ENCODE results near the gene TRIM69.
A peak's percentile ranks its signal among the peaks of the same experiment; 100 is the strongest.
"Not testable (repeated sequence)": the region's sequence is repeated elsewhere in the genome, so short reads cannot be mapped to it uniquely, and the experiment has no call there.

Gene TRIM69

GRCh38 chr15:44716983-44717602 is 19.2 kb upstream of the TRIM69 start:
- no peak for DNase-seq

DNA sequence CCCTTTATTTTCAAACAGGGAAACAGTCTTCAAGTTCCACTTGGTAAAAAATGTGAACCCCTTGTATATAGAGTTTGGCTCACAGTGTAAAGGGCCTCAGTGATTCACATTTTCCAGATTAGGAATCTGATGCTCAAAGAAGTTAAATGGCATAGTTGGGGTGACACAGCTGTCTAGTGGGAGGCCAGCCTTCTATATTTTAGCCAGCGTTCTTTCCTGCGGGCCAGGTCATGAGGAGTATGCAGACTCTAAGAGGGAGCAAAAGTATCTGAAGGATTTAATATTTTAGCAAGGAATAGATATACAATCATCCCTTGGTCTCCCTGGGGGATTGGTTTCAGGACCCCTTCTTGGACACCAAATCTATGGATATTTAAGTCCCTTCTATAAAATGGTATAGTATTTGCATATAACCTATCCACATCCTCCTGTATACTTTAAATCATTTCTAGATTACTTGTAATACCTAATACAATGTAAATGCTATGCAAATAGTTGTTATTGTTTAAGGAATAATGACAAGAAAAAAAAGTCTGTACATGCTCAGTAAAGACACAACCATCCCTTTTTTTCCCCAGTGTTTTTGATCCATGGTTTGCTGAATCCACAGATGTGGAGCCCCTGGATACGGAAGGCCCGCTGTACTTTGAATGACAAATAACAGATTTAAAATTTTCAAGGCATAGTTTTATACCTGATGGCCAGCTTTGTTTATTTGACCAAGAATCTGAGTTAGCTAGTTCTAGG is 18.0 kb upstream of the TRIM69 start:
- DNase-seq = no peak

- no peak for DNase-seq
These were observed 17.4 kb upstream of the TRIM69 start for GRCh38 chr15:44718927-44719292.

GRCh38 chr15:44719293-44719999 is 16.9 kb upstream of the TRIM69 start:
- DNase-seq = peak; percentile 80

DNA sequence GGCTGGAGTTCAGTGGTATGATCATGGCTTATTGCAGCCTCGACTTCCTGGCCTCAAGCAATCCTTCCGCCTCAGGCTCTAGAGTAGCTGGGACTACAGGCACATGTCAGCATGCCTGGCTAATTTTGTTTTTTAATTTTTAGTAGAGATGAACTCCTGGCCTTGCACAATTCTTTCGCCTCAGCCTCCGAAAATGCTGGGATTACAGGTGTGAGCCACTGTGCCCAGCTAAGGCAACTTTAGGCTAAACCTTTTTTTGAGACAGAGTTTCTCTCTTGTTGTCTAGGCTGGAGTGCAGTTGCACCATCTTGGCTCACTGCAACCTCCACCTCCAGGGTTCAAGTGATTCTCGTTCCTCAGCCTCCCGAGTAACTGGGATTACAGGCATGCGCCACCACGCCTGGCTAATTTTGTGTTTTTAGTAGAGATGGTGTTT is 16.3 kb upstream of the TRIM69 start:
- DNase-seq = peak; percentile 65

GRCh38 chr15:44720460-44721176 is 15.7 kb upstream of the TRIM69 start:
- DNase-seq = no peak

DNA sequence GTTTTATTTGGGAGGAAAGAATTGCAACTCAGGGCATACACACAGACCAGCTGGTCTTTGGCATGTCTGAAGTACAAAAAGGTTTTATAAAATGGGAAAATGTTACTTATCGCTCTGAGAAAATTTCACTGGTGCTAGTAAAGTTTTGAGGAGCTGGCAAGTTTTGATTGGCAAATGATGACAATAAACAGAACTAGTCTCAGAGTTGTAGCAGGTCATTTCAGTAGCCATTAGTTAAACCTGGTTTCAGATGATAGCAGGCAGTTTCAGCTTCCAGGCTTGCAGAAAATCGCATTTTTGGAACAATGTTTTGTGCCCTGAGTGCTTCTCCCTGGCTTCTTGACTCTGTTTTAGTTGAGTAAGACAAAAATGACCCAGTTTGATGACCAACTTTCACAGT is 14.3 kb upstream of the TRIM69 start:
- DNase-seq = no peak

DNA sequence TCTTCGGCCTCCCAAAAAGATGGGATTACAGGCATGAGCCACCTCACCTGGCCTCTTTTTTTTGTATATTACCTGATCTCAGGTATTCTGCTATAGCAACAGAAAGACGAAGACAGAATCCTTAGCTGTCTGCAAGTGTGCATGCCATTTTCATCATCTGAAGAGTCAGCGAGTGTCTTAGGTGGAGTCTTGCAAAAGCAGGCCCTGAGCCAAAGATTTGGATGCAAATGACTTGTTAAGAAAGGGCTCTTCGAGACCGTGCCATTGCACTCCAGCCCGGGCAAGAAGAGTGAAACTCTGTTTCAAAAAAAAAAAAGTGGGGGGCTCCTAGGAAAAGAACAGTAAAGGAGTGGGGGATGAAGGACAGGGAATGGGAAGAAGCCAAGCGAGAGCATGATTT is 10.2 kb upstream of the TRIM69 start:
- no peak for DNase-seq

- peak; percentile 72 for DNase-seq
These were observed 9.5 kb upstream of the TRIM69 start for GRCh38 chr15:44726568-44727484.

- DNase-seq = peak; percentile 45
These were observed 8.7 kb upstream of the TRIM69 start for GRCh38 chr15:44727485-44728231.

DNA sequence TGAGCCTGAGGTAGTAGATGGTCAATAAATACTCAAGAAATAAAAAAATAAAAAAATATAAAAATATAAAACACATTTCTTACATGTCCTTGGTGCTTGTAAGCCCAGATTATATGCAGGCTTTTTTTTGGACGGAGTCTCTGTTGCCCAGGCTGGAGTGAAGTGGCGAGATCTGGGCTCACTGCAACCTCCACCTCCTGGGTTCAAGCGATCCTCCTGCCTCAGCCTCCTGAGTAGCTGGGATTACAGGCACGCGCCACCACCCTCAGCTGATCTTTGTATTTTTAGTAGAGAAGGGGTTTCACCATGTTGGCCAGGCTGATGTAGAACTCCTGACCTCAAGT is 8.1 kb upstream of the TRIM69 start:
- DNase-seq = not testable (repeated sequence)

GRCh38 chr15:44728576-44729407 is 7.5 kb upstream of the TRIM69 start:
- peak; percentile 96 for DNase-seq

GRCh38 chr15:44729408-44730127 is 6.8 kb upstream of the TRIM69 start:
- DNase-seq = peak; percentile 66

DNA sequence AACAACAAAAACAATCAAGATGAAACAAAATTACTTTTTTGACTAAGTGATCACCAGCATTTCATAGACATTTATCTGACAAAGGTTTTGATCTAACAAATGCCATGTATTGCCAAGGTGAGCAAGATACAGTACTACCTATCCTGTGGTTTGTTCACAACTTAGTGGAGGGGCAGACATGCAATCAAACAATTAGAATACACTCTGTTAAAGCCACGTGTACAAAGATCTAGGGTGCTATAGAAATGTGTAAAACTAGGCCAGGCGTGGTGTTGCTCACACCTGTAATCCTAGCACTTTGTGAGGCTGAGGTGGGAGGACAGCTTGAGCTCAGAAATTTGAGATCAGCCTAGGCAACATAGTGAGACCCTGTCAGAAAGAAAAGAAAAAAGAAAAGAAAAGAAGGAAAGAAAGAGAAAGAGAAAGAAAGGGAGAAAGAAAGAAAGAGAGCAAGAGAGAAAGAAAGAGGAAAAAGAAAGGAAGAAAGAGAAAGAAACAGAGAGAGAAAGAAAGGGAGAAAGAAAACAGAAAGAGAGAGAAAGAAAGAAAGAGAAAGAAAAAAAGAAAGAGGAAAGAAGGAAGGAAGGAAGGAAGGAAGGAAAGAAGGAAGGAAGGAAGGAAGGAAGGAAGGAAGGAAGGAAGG is 1.4 kb upstream of the TRIM69 start:
- no peak for DNase-seq

DNA sequence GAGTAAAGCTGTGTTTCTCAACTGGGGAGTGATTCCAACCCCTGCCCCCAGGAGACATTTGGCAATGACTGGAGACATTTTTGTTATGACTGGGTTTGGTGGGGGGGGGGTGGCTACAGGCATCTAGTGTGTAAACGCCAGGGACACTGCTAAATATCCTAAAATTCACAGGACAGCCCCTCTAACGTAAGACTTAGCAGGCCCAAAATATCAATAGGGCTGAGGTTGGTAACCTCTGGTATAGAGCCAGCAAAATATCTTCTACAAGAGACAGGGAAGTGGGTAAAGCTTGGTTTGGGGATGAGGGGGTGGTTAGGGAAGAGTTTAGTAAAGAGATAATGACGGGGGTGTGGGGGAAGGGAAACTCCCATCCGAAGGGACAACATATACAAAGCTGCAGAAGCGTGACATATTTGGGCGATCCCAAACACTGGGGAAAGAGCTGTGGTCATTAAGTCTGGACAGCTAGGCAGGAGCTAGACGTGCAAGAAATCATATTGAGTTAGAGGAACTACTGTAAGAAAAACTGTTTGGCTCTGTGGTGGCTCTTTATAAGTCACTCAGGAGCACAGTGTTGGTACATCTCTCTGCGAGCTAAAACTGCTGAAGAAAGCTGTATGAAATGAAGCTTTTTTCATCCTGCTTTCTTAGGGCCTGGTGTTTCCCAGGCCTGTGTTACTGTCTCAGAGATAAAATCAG is 697 bp upstream of the TRIM69 start:
- DNase-seq = peak; percentile 70

DNA sequence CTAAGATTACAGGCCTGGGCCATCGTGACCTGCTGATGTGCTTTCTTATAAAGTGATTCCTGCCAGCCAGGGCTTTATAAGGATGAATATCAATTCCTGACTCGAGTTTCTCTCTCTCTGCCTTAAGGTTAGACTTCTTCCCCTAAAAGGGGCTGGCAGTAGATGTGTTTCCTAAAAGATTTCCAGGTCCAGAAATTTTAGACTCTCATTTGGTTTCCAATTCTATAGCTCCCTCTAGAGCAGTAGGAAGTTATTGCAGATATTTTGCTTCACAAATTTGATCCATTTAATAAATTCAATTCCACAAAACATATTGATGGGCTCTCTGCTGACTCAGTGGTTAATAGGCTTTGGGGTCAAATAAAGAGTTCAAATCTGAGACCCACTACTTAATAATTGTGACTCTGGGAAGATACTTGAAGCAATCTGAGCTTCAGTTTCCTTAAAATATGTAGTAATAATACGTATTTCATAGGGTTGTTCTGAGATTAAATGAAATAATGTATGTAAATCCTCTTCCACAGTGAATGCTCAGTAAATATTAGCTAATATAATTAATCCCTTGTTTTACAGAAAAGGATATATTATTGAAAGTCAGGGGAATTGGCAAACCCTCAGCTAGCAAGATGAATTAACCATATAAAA is 2.1 kb downstream of the TRIM69 start:
- DNase-seq = no peak

GRCh38 chr15:44739222-44739847 is 3.0 kb downstream of the TRIM69 start:
- not testable (repeated sequence) for DNase-seq

- DNase-seq = not testable (repeated sequence)
These were observed 7.1 kb downstream of the TRIM69 start for GRCh38 chr15:44743454-44743853.

Data from stimulated activated CD8-positive, alpha-beta memory T cell treated with anti-CD3 and anti-CD28 coated beads, Interleukin-4, amount 100 ng/mL, for 48 hours (primary cell).